Measurements from ENCODE around the gene MACF1.

MACF1 gene

DNA sequence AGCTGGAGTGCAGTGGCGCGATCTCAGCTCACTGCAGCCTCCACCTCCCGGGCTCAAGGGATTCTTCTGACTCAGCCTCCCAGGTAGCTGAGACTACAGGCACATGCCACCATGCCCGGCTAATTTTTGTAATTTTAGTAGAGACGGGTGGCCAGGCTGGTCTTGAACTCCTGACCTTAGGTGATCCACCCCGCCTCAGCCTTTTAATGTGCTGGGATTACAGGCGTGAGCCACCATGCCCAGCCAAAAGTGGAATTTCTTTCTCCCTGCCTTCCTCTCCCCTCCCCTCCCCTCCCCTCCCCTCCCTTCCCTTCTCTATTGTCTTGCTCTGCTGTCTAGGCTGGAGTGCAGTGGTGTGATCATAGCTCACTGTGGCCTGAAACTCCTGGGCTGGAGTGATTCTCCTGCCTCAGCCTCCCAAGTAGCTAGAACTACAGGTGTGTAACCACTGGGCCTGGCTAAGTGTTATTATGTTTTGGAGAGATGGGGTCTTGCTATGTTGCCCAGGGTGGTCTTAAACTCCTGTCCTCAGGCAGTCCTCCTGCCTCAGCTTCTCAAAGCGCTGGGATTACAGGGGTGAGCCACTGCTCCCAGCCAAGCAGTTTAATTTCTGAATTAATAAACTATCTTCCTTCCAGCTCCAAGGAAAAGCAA lies 10.0 kb upstream of the MACF1 start:
- Histone ChIP-seq H2BK120ac (ENCODE audit: insufficient read depth, low read length, poor library complexity) (peak overlapping the region; percentile 7), H3K36me3 (ENCODE audit: control insufficient read depth in 1 of 2, insufficient read depth in 2 of 2, low read length in 2 of 2) (no peaks in the 10 kb centered on the region), H3K4me3 (ENCODE audit: low read depth, low read length) (no peak overlapping the region), H3K4ac (ENCODE audit: low read depth, low read length) (peak overlapping the region; percentile 9), H3K4me2 (ENCODE audit: low read length) (no peak overlapping the region), H3K27ac (ENCODE audit: low read depth, low read length) (no peak overlapping the region), H3K27me3 (ENCODE audit: insufficient read depth, low read length) (no peaks in the 10 kb centered on the region), H2AK5ac (ENCODE audit: low read length) (no peak overlapping the region), H4K12ac (ENCODE audit: low read depth, low read length) (no peak overlapping the region), H3K79me2 (ENCODE audit: control insufficient read depth, insufficient read depth, low read length, poor library complexity) (peaks cover 12% of the 10 kb centered on the region), H2AFZ (ENCODE audit: insufficient read depth, low read length, poor library complexity) (no peak overlapping the region), H3K79me1 (ENCODE audit: low read length) (peaks cover 17% of the 10 kb centered on the region), H3K23ac (ENCODE audit: low read length) (no peak overlapping the region), H3K9ac (ENCODE audit: low read length) (no peak overlapping the region), H3K9me3 (ENCODE audit: insufficient read depth, low read depth, low read length) (no peaks in the 10 kb centered on the region), H3K18ac (ENCODE audit: low read length) (no peak overlapping the region), H4K91ac (ENCODE audit: low read depth, low read length) (peak overlapping the region; percentile 68), H4K8ac (ENCODE audit: low read depth, low read length) (no peak overlapping the region), H3K14ac (ENCODE audit: low read length) (no peak overlapping the region), H2BK5ac (ENCODE audit: low read depth, low read length, poor library complexity) (no peak overlapping the region), H3K4me1 (ENCODE audit: control insufficient read depth in 1 of 2, insufficient read depth in 2 of 2, low read length in 2 of 2) (peaks cover 13 to 14% of the 10 kb centered on the region in 2 experiments), H2BK12ac (ENCODE audit: low read length) (peak overlapping the region; percentile 53)
- DNase-seq, result peak; percentile 80 to 83
- no CpG with 5 or more reads among the region's 8 CpGs for WGBS (ENCODE audit: extremely low coverage, insufficient coverage, insufficient read length)

DNA sequence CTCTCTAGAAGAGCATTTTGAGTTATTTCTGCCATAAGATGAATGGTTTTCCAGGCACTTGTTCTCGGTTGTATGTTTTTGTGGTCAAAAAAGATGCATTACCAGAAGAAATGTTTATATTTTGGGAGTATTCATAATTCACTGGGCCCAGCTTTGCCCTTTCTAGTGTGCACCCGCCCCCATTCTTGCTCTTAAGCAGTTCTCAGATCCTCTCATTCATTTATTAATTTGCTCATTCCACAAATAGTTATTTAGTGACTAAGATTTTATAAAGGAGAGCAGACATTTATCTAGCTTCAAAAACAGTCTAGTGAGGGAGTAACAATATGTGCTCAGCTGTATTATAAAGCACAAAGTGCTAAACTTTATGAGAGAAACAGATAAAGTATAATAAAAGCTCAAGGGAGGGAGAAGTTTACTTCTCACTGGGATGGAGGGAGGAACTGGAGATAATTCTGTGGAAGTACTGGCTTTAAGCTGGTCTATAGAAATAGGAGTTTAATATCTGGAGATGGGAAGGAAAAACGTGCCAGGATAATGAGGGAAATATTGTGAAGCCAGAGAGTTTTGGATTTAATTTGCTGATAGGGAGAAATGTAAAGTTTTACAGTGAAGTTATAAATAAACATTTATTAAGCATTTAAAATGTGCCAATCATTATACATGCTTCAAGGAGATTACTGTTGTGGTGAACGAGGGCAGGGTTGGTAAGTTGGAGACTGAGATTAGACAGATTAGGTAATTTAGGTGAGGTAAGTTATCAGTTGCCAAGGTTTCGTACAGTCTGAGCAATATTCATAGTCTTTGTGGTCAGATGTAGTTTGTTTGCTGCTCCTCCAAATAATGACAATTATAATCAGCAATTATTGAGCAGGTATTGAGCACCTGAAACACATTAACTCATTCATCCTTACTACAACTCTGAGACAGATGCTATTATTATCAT lies 9.1 kb upstream of the MACF1 start:
- H3K4me1 ChIP-seq (ENCODE audit: control insufficient read depth in 1 of 2, insufficient read depth in 2 of 2, low read length in 2 of 2), result peaks cover 11 to 12% of the 10 kb centered on the region in 2 experiments
- no peak overlapping the region for H4K12ac ChIP-seq (ENCODE audit: low read depth, low read length)
- no peak overlapping the region for H2BK120ac ChIP-seq (ENCODE audit: insufficient read depth, low read length, poor library complexity)
- no peak overlapping the region for H3K14ac ChIP-seq (ENCODE audit: low read length)
- DNase-seq, result no peak
- H3K79me1 ChIP-seq (ENCODE audit: low read length), result peaks cover 15% of the 10 kb centered on the region
- WGBS (ENCODE audit: extremely low coverage, insufficient coverage, insufficient read length), result no CpG with 5 or more reads among the region's 5 CpGs
- H3K23ac ChIP-seq (ENCODE audit: low read length), result no peak overlapping the region
- no peak overlapping the region for H3K9ac ChIP-seq (ENCODE audit: low read length)
- no peaks in the 10 kb centered on the region for H3K27me3 ChIP-seq (ENCODE audit: insufficient read depth, low read length)
- H4K8ac ChIP-seq (ENCODE audit: low read depth, low read length), result no peak overlapping the region
- no peak overlapping the region for H3K4me3 ChIP-seq (ENCODE audit: low read depth, low read length)
- no peak overlapping the region for H3K27ac ChIP-seq (ENCODE audit: low read depth, low read length)
- no peak overlapping the region for H3K18ac ChIP-seq (ENCODE audit: low read length)
- H2AFZ ChIP-seq (ENCODE audit: insufficient read depth, low read length, poor library complexity), result no peak overlapping the region
- no peak overlapping the region for H2AK5ac ChIP-seq (ENCODE audit: low read length)
- no peak overlapping the region for H2BK12ac ChIP-seq (ENCODE audit: low read length)
- no peaks in the 10 kb centered on the region for H3K36me3 ChIP-seq (ENCODE audit: control insufficient read depth in 1 of 2, insufficient read depth in 2 of 2, low read length in 2 of 2)
- no peak overlapping the region for H3K4ac ChIP-seq (ENCODE audit: low read depth, low read length)
- H3K4me2 ChIP-seq (ENCODE audit: low read length), result no peak overlapping the region
- H3K79me2 ChIP-seq (ENCODE audit: control insufficient read depth, insufficient read depth, low read length, poor library complexity), result peaks cover 10% of the 10 kb centered on the region
- H2BK5ac ChIP-seq (ENCODE audit: low read depth, low read length, poor library complexity), result no peak overlapping the region
- H3K9me3 ChIP-seq (ENCODE audit: insufficient read depth, low read depth, low read length), result no peaks in the 10 kb centered on the region
- no peak overlapping the region for H4K91ac ChIP-seq (ENCODE audit: low read depth, low read length)

GRCh38 chr1:39196244-39197215 lies 8.0 kb upstream of the MACF1 start:
- no CpG with 5 or more reads among the region's 6 CpGs for WGBS (ENCODE audit: extremely low coverage, insufficient coverage, insufficient read length)
- no peak overlapping the region for H3K9ac ChIP-seq (ENCODE audit: low read length)

GRCh38 chr1:39199593-39199992 lies 4.9 kb upstream of the MACF1 start:
- DNase-seq, result no peak
- H2BK5ac ChIP-seq (ENCODE audit: low read depth, low read length, poor library complexity), result no peak overlapping the region
- H4K8ac ChIP-seq (ENCODE audit: low read depth, low read length), result no peak overlapping the region

More at GRCh38 chr1:39196244-39197215, 8.0 kb upstream of the MACF1 start:
- Histone ChIP-seq H3K18ac (ENCODE audit: low read length) (no peak overlapping the region), H2BK120ac (ENCODE audit: insufficient read depth, low read length, poor library complexity) (peak overlapping the region; percentile 60), H3K27me3 (ENCODE audit: insufficient read depth, low read length) (no peaks in the 10 kb centered on the region), H3K27ac (ENCODE audit: low read depth, low read length) (peak overlapping the region; percentile 45), H4K12ac (ENCODE audit: low read depth, low read length) (no peak overlapping the region), H2AK5ac (ENCODE audit: low read length) (no peak overlapping the region), H3K4me1 (ENCODE audit: control insufficient read depth in 1 of 2, insufficient read depth in 2 of 2, low read length in 2 of 2) (peaks cover 4 to 6% of the 10 kb centered on the region in 2 experiments), H3K14ac (ENCODE audit: low read length) (no peak overlapping the region), H3K4me3 (ENCODE audit: low read depth, low read length) (no peak overlapping the region), H3K4me2 (ENCODE audit: low read length) (peak overlapping the region; percentile 27), H2AFZ (ENCODE audit: insufficient read depth, low read length, poor library complexity) (no peak overlapping the region), H3K4ac (ENCODE audit: low read depth, low read length) (no peak overlapping the region), H3K79me1 (ENCODE audit: low read length) (peaks cover 11% of the 10 kb centered on the region), H4K8ac (ENCODE audit: low read depth, low read length) (no peak overlapping the region), H2BK12ac (ENCODE audit: low read length) (peak overlapping the region; percentile 92), H3K36me3 (ENCODE audit: control insufficient read depth in 1 of 2, insufficient read depth in 2 of 2, low read length in 2 of 2) (no peaks in the 10 kb centered on the region), H4K91ac (ENCODE audit: low read depth, low read length) (no peak overlapping the region), H3K23ac (ENCODE audit: low read length) (no peak overlapping the region), H3K79me2 (ENCODE audit: control insufficient read depth, insufficient read depth, low read length, poor library complexity) (peaks cover 7% of the 10 kb centered on the region), H2BK5ac (ENCODE audit: low read depth, low read length, poor library complexity) (no peak overlapping the region), H3K9me3 (ENCODE audit: insufficient read depth, low read depth, low read length) (no peaks in the 10 kb centered on the region)
- no peak for DNase-seq

More at GRCh38 chr1:39199593-39199992, 4.9 kb upstream of the MACF1 start:
- no CpG with 5 or more reads among the region's 1 CpG for WGBS (ENCODE audit: extremely low coverage, insufficient coverage, insufficient read length)
- H3K79me2 ChIP-seq (ENCODE audit: control insufficient read depth, insufficient read depth, low read length, poor library complexity), result peaks cover 1% of the 10 kb centered on the region
- H3K4me2 ChIP-seq (ENCODE audit: low read length), result no peak overlapping the region
- no peak overlapping the region for H2BK120ac ChIP-seq (ENCODE audit: insufficient read depth, low read length, poor library complexity)
- H4K91ac ChIP-seq (ENCODE audit: low read depth, low read length), result no peak overlapping the region
- H3K23ac ChIP-seq (ENCODE audit: low read length), result no peak overlapping the region
- H2BK12ac ChIP-seq (ENCODE audit: low read length), result no peak overlapping the region
- no peaks in the 10 kb centered on the region for H3K9me3 ChIP-seq (ENCODE audit: insufficient read depth, low read depth, low read length)
- no peak overlapping the region for H3K14ac ChIP-seq (ENCODE audit: low read length)
- no peak overlapping the region for H3K4me3 ChIP-seq (ENCODE audit: low read depth, low read length)
- H4K12ac ChIP-seq (ENCODE audit: low read depth, low read length), result no peak overlapping the region
- no peak overlapping the region for H3K18ac ChIP-seq (ENCODE audit: low read length)
- H3K9ac ChIP-seq (ENCODE audit: low read length), result no peak overlapping the region
- H3K4me1 ChIP-seq (ENCODE audit: control insufficient read depth in 1 of 2, insufficient read depth in 2 of 2, low read length in 2 of 2), result peaks cover 6 to 8% of the 10 kb centered on the region in 2 experiments
- H3K36me3 ChIP-seq (ENCODE audit: control insufficient read depth in 1 of 2, insufficient read depth in 2 of 2, low read length in 2 of 2), result no peaks in the 10 kb centered on the region
- H3K79me1 ChIP-seq (ENCODE audit: low read length), result peaks cover 8% of the 10 kb centered on the region
- H3K27me3 ChIP-seq (ENCODE audit: insufficient read depth, low read length), result no peaks in the 10 kb centered on the region
- no peak overlapping the region for H2AK5ac ChIP-seq (ENCODE audit: low read length)
- no peak overlapping the region for H3K4ac ChIP-seq (ENCODE audit: low read depth, low read length)
- no peak overlapping the region for H2AFZ ChIP-seq (ENCODE audit: insufficient read depth, low read length, poor library complexity)
- no peak overlapping the region for H3K27ac ChIP-seq (ENCODE audit: low read depth, low read length)
